Measurements from ENCODE around the gene KIRREL3.

The KIRREL3 gene

DNA sequence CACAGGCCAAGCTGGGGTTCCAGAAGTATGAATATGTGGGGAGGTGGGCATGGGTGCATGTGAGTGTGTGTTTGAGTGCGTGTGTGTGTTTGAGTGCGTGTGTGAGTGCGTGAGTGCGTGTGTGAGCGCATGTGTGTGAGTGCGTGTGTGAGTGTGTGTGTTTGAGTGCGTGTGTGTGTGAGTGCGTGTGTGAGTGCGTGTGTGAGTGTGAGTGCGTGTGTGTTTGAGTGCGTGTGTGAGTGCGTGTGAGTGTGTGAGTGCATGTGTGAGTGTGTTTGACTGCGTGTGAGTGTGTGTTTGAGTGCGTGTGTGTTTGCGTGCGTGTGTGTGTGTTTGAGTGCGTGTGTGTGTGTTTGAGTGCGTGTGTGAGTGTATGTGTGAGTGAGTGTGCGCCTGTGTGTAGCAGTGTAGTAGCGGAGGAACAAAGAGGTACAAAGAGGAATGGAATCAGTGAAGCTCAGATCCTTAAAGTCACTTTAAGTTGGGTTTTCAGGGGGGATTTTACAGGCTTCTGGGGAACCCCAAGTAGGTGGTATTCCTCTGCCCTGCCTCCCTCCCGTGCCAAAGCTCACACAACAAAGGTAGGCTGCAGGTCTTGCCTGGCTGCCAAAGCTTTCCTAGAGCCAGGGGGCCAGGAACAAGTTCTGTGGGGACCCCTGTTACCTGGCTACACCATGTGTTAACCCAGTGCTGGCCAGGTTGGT is 137.1 kb downstream of the KIRREL3 start:
- no peak for DNase-seq

DNA sequence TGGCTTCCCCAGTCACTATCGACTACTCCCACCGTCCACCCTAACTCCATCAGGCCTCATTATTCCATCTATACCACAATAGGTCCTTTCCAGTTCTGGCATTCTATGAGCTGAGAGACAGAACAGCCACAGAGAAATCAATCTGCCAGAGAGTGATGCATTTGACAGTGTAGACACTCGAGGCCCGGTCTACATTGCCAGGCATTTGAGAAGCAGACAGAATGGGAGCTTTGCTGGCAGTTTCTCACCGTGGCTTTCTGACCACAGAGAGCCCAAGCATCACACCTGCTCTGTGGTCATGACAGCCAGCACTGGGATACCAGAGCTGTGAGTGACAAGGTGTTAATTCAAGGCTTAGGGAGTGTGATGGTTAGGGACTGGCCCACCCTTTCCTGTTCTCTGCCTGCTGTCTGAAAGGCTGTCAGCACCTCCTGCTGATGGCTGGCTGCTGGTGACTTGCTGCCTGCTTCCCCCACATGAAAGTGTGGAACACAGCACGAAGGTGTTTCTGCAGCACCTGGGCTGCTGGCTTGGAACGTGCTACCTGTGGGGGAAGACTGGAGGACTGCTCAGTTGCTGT is 137.8 kb downstream of the KIRREL3 start:
- no peak for DNase-seq

DNA sequence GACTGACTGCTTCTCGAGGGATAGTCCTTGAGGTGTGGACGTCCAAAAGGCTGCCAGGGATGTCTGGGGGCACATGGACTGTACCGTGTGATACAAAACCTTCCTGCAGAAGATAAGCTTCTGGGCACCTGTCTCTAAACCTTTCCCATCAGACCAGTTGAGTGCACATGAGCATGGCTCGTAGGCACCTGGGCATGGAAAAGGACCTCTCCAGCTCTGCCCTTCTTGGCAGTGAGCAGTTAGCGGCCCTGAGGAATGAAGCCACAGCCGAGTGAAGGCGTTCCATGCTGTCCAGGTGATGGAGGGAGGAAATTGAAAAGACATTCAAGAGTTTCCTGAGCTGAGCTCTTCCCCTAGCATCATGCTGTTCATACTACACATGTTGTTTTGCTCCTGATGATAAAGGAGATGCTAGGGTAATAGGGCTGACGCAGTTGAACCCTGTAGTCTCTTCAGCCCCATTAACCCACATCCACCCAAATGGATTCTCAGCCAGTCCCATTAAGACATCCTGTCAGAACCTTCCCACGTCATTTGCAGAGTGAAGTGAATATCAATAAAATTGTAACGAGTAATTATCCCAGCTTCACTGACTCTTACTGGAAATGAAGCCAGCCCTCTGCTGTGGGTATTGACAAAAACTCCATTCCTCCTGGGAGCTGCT is 138.6 kb downstream of the KIRREL3 start:
- no peak for DNase-seq

DNA sequence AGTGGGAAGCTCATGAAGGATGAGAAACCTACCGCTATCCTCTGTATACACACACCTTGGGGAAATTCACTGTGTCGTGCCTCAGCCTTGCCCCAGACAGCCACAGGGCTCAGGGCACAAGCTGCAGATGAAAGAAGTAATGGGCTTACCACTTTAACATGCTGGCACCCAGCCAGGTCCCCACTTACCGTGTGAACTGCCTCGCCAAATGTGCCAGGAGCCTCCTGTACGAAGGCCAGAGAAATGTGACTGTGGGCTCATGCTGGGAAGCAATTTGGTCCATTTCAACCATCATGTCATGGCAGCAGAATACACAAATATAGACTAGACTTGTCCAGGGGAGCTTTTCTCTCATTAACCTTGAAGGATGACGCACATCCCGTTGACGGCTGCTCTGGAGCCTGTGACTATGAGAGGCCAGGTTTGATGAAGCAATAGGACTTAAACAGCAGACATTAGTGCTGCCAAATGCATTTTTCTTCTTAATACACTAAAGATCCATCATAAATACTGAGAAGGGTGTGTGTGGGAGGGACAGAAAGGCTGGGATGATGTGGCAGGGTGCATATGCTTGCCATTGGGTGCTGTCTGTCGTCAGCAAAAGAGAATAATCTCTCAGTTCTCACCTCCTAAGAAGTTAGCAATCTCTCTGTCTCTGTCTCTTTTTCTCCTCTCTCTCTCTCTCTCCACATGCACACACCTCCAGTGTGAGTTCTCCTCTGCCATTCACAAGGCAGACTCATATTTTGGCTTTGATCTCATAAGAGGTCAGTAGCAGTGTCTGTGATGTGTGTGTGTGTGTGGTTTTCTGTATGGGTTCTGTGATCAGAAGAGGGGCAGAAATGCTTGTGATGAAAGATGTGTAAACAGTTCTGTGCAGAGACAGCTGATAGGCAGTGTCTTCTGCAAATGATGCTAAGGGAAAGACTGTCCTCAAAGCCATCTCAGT is 142.4 kb downstream of the KIRREL3 start:
- DNase-seq: no peak

DNA sequence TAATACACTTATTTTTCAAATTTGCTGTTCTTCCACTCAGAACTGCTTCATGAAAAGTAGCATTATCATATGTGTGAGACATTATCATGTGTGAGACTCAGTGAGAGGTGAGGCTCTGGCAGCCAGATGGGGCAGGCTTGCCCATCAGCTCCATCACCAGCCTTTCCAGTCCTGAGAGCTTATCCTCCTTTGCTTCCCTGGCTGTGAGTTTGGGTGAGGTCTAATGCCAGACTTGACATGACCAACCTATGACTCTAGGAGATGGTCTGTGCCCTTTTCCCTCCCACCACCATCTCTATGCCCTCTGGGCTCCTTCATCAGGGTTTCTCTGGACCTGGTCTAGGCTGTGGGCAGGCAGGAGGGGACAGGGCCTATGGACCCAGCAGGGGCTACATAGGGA is 145.0 kb downstream of the KIRREL3 start:
- no peak for DNase-seq

- DNase-seq: no peak
Measured at GRCh38 chr11:126853732-126854131, 146.8 kb downstream of the KIRREL3 start.

DNA sequence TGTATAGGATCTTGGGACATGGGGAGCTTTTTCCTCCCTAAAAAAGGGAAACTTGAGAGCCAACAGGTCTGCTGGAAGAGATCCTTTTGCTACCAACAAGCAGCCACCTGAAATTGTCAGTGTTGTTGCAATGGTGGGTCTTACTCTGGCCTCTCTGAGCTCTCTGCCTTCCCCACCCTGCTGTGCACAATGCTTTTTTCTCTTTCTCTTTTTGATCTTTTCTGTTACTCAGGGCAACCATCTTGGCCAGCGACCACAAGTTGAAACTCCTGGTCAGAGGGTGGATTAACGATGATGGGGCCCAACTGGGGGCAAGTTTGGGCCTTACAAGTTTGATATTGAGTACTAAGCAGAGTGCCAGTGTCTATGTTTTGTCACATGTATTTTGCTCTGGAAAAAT is 155.8 kb downstream of the KIRREL3 start:
- DNase-seq: no peak

- DNase-seq: no peak
Measured at GRCh38 chr11:126843096-126843495, 157.5 kb downstream of the KIRREL3 start.

- DNase-seq: no peak
Measured at GRCh38 chr11:126841999-126842398, 158.6 kb downstream of the KIRREL3 start.

DNA sequence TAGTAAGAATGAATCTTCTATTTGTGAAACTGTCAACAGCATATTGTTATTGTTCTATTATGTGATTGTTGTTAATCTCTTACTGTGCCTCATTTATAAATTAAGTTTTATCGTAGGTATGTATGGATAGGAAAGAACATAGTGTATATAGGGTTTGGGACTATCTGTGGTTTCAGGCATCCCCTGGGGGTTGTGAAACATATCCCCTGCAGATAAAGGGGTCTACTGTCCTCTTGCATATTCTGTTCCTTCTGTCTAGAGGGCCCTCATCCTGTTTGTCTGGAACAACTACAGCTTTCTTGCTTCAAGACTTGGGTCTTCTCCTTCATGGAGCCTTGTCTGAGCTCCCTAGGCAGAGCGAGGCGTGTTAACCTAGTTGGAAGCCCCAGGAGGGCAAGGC is 159.6 kb downstream of the KIRREL3 start:
- DNase-seq: no peak

GRCh38 chr11:126840201-126840886 is 160.2 kb downstream of the KIRREL3 start:
- DNase-seq: no peak

DNA sequence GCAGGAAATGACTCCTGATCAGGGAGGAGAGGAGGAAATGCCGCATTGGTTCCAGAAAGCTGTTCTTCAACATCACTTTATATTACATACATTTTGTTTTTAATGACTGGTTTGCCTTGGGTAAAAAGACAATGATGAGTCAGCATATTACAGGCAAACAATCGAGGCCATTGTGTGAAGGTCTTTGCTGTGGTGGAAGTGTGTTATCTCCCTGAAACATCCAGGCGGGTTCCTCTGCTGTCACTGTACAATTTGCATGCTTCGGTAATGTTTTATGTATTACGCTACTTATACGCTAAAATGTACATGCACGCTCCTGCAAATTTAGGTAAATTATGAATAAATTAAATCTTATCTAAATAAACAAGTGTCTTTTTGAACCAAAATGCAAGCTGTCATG is 161.1 kb downstream of the KIRREL3 start:
- no peak for DNase-seq

DNA sequence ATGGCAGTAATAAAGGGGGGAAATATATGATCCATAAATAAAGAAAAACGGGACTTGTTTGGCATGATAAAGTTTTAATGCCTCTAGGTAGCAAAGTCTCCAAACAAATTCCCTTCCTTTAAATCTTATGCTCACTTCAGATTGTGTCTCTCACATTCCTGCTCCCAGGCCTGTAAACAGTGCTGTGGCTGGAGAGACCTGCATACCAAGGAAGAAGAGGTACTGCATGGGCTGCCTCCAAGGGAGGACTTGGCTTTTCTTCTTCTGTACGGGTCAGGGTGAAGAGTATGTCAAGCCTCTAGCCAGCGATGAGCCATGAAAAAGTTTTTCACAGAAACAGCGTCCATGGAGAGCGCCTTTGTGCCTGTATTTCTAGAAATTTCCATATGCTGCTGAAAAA is 161.8 kb downstream of the KIRREL3 start:
- no peak for DNase-seq

DNA sequence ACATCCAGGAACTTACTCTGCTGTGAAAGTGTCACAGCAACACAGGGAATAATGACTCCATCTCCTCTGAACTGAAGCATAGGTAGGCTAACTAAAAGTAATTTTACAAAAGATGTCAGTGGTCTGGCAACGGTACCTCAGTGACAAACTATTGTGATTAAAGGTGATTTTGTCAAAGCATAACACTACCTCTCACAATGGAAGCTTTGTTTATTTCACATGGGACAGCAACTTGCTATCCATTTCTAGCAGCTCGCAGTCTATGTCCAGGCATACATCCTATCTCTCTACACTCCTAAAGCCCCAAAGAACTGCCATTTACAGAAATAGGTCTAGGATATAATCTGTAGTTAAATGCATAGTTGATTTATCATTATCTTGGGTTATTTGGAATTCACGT is 163.0 kb downstream of the KIRREL3 start:
- DNase-seq: no peak

GRCh38 chr11:126834573-126834972 is 166.0 kb downstream of the KIRREL3 start:
- no peak for DNase-seq

DNA sequence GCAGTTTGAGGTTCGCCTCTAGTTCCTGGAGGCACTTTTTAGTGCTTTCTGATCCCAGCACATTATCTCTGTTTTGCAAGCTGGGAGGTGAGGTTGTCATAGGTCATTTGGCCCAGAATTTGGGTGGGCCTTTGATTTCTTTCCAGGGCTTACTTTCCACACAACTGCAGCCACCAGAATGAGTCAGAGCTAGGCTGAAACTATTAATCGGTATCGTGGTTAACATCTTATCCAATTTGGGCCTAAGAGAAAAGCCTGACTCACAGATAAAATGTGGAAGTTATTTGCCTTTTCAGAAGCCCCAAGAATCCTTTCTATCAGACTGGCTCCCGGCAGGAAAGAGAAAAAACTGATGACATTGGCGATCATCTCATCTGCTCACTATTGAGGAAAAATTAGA is 166.4 kb downstream of the KIRREL3 start:
- DNase-seq: no peak

- DNase-seq: no peak
Measured at GRCh38 chr11:126833065-126833464, 167.5 kb downstream of the KIRREL3 start.

DNA sequence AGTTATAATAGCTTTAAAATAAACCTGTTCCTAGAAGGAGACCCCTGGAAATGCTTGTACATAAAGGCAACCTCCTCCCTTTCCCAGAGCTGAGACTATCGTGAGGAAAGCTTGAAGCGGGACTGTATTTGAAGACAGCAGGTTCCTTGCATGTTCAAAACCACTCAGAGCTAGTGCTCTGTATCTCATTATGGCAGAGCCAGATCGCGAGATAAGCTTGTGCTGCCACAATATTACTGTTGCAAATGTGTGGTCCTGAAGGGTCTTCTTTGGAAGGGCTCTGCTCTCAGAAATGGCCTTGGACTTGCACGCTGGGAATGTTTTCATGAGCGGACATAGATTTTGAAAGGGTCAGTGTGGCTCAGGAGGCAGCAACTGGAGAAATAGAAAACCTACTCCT is 168.2 kb downstream of the KIRREL3 start:
- no peak for DNase-seq

- DNase-seq: no peak
Measured at GRCh38 chr11:126830216-126830806, 170.3 kb downstream of the KIRREL3 start.

GRCh38 chr11:126829716-126830115 is 170.9 kb downstream of the KIRREL3 start:
- no peak for DNase-seq

GRCh38 chr11:126824035-126824607 is 176.4 kb downstream of the KIRREL3 start:
- no peak for DNase-seq

- DNase-seq: no peak
Measured at GRCh38 chr11:126823274-126823673, 177.3 kb downstream of the KIRREL3 start.

Data from activated T-cell treated with anti-CD3 and anti-CD28 coated beads for 4 hours (primary cell).